Erythroblast (primary cell): ENCODE data around the gene HOXB1.
A peak's percentile ranks its signal among the peaks of the same experiment; 100 is the strongest.

Experiments used
- DNase-seq, 2 experiments: peaks; one replicate each; lab custom pipeline; 2025; lab: John Stamatoyannopoulos, UW
- GATA1 ChIP-seq: IDR thresholded peaks from 2 replicates; pipeline ENCODE4 v1.6.1; 2011; ENCODE audit warnings: low read depth, mild to moderate bottlenecking, control low read depth, low read length, moderate library complexity
- POLR2A ChIP-seq: IDR thresholded peaks from 2 replicates; pipeline ENCODE4 v1.6.1; 2011; ENCODE audit warnings: mild to moderate bottlenecking, low read length

HOXB1 gene

GRCh38 chr17:48563867-48564187 is 33.0 kb upstream of the HOXB1 start:
- no peak for DNase-seq
- TF ChIP-seq GATA1 = no peak
- no peak for TF ChIP-seq POLR2A

GRCh38 chr17:48563385-48563838 is 32.6 kb upstream of the HOXB1 start:
- no peak for TF ChIP-seq GATA1
- no peak for TF ChIP-seq POLR2A
- no peak for DNase-seq

GRCh38 chr17:48562934-48563333 is 32.1 kb upstream of the HOXB1 start:
- TF ChIP-seq GATA1 (no peak), POLR2A (no peak)
- no peak for DNase-seq

GRCh38 chr17:48561884-48562810 is 31.3 kb upstream of the HOXB1 start:
- DNase-seq = peak in 1 of 2 experiments; percentile 10
- TF ChIP-seq GATA1 (no peak), POLR2A (no peak)

- no peak for TF ChIP-seq POLR2A
- no peak for TF ChIP-seq GATA1
- no peak for DNase-seq
These were observed 29.3 kb upstream of the HOXB1 start for GRCh38 chr17:48559840-48560817.

GRCh38 chr17:48559122-48559839 is 28.5 kb upstream of the HOXB1 start:
- DNase-seq = no peak
- TF ChIP-seq GATA1 = no peak
- TF ChIP-seq POLR2A = no peak

- DNase-seq = no peak
- TF ChIP-seq GATA1 = no peak
- TF ChIP-seq POLR2A = no peak
These were observed 28.0 kb upstream of the HOXB1 start for GRCh38 chr17:48558831-48559121.

GRCh38 chr17:48558057-48558830 is 27.4 kb upstream of the HOXB1 start:
- no peak for DNase-seq
- no peak for TF ChIP-seq GATA1
- TF ChIP-seq POLR2A = no peak

- TF ChIP-seq GATA1 (no peak), POLR2A (no peak)
- DNase-seq = no peak
These were observed 26.0 kb upstream of the HOXB1 start for GRCh38 chr17:48556576-48557401.

- no peak for DNase-seq
- TF ChIP-seq GATA1 (no peak), POLR2A (no peak)
These were observed 25.4 kb upstream of the HOXB1 start for GRCh38 chr17:48556229-48556575.

- no peak for TF ChIP-seq POLR2A
- no peak for TF ChIP-seq GATA1
- peak; percentile 16 to 19 for DNase-seq
These were observed 24.7 kb upstream of the HOXB1 start for GRCh38 chr17:48555258-48556228.
